ENCODE data around the gene VAX1.

GRCh38 chr10:117184296-117184695, 46.2 kb upstream of the VAX1 start:
- TF ChIP-seq CTCF (IDR thresholded peaks at IDR 0.05) (no peak), SMC3 (IDR thresholded peaks at IDR 0.05) (no peak), HDAC2 (IDR thresholded peaks at IDR 0.05) (no peak), CEBPB (IDR thresholded peaks at IDR 0.05) (no peak), POLR2A (IDR thresholded peaks at IDR 0.05; ENCODE audit: low read length) (no peak), RAD21 (conservative IDR thresholded peaks at IDR 0.05 in 1 of 2, IDR thresholded peaks at IDR 0.05 in 1 of 2) (no peak), BHLHE40 (IDR thresholded peaks at IDR 0.05; ENCODE audit: low read depth, low read length) (no peak), CBX2 (IDR thresholded peaks at IDR 0.05; ENCODE audit: borderline replicate concordance, low read depth) (no peak), ZNF302 (CRISPR knock-in tag; IDR thresholded peaks at IDR 0.05) (no peak), ELK1 (IDR thresholded peaks at IDR 0.05; ENCODE audit: low read depth, low read length) (no peak), MAX (IDR thresholded peaks at IDR 0.05) (no peak), USF2 (IDR thresholded peaks at IDR 0.05) (no peak), MYC (IDR thresholded peaks at IDR 0.05; ENCODE audit: borderline replicate concordance, low read length) (no peak)
